ENCODE measurements around the gene NOG.

Gene NOG

GRCh38 chr17:56593646-56594319 is at the start of gene NOG:
TSS of gene NOG (plus strand) at chr17:56593699. CDS start at chr17:56594224, 525 bp downstream.
- peak; percentile 70 for DNase-seq (ENCODE audit: low read depth)

- no peak for DNase-seq (ENCODE audit: low read depth)
These were observed 48.4 kb upstream of the NOG start for GRCh38 chr17:56545106-56545505.

DNA sequence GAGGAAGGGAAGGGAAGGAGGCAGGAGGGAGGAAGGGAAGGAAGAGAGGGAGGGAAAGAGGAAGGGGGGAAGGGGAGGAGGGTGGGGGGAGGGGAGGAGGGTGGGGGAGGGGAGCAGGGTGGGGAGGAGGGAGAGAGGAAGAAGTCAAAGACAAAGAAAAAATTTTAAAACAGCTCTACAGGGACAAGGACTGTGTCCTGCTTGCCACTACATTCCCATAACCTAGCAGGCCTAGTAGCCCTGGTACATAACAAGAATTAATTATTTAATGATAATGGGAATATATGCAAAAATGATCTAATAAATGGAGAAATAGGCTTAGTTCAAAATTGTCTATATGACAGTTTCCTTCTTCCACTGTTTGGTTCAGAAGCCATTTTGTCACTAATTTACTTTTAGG is 47.6 kb upstream of the NOG start:
- no peak for DNase-seq (ENCODE audit: low read depth)

- DNase-seq (ENCODE audit: low read depth) = no peak
These were observed 44.8 kb upstream of the NOG start for GRCh38 chr17:56548661-56549060.

DNA sequence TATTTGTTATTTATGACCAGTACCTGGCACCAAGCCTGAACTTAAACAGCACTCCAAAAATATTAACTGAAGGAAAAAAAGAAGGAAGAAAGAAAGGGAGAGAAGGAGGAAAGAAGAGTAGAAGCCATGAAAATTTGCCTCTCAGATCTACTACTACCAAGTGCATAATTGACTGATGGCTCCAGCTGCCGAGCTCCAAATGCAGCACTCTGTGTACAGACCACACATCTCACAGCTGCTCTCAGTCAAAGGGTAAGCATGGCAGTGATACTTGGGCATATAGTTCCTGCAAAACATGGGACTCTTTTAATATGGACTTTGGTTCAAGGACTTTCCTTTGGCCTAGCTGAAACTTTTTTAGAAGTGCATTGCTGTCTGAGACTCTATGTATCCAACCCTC is 44.0 kb upstream of the NOG start:
- DNase-seq (ENCODE audit: low read depth) = no peak

DNA sequence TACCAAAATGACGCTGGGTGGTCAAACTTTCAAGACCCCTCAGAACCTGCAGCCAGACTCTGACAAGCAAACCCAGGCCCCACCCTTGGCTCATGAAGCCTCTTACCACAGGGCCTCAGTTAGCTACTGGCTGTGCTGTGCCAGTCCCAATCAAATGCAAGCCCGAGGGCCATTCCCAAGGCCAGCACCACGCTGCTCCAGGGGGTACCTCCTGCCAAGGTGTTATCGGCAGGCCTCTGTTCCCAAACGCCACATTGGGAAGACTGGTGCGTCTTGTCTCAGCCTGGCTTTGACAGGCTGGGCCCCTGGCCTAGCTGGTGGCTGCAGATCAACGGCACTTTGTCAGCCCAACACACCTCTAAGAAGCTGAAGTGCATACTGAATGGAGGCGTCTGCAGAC is 35.8 kb upstream of the NOG start:
- no peak for DNase-seq (ENCODE audit: low read depth)

GRCh38 chr17:56558088-56558487 is 35.4 kb upstream of the NOG start:
- no peak for DNase-seq (ENCODE audit: low read depth)

- DNase-seq (ENCODE audit: low read depth) = no peak
These were observed 23.3 kb upstream of the NOG start for GRCh38 chr17:56570199-56570598.

GRCh38 chr17:56571456-56571855 is 22.0 kb upstream of the NOG start:
- no peak for DNase-seq (ENCODE audit: low read depth)

DNA sequence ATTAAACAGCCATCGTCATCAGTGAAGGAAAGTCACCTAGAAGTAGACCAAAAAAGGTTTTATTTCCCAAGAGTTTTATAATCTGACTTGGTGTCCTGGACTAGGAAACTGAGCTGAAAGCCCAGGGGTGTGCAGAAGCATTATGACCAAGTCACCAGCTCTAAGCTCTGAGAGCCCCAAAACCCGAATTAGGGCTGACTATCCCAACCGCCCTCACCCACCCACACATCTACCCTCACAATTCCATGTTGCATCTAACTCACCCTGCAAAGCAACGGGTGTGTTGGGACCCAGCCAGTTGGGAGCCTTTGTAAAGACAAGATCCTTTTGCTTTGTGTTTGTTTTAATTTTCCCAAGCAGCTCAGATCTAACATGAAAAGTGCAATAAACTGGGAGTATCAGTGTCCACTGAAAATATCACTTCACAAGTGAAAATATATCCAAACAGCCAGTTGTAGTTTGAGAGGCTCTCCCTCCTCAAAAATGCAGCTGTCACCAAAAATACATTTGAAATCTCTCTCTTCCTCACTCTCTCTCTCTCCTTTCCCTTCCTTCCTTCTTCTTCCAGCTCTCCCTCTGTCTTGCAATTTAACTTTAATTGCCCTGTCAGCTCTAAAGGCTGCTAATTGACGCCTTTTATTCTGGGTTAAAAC is 16.2 kb upstream of the NOG start:
- no peak for DNase-seq (ENCODE audit: low read depth)

DNA sequence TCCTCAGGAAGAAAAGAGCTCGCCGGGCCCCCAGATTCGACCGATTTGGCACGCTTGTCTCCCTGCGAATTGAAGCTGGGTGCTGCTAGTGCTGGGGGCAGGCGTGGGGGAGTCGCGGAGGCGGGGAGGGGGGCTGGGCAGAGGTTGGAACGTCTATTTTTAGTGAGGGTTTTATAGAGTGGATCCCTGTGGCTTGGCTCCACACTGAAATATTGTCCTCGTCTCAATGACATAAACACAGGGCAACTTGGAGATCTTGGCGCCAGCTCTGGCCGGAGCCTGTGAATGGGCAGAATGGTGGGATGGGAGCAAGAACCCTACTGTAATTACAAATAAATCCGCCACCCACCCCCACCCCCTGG is 15.7 kb upstream of the NOG start:
- DNase-seq (ENCODE audit: low read depth) = no peak

DNA sequence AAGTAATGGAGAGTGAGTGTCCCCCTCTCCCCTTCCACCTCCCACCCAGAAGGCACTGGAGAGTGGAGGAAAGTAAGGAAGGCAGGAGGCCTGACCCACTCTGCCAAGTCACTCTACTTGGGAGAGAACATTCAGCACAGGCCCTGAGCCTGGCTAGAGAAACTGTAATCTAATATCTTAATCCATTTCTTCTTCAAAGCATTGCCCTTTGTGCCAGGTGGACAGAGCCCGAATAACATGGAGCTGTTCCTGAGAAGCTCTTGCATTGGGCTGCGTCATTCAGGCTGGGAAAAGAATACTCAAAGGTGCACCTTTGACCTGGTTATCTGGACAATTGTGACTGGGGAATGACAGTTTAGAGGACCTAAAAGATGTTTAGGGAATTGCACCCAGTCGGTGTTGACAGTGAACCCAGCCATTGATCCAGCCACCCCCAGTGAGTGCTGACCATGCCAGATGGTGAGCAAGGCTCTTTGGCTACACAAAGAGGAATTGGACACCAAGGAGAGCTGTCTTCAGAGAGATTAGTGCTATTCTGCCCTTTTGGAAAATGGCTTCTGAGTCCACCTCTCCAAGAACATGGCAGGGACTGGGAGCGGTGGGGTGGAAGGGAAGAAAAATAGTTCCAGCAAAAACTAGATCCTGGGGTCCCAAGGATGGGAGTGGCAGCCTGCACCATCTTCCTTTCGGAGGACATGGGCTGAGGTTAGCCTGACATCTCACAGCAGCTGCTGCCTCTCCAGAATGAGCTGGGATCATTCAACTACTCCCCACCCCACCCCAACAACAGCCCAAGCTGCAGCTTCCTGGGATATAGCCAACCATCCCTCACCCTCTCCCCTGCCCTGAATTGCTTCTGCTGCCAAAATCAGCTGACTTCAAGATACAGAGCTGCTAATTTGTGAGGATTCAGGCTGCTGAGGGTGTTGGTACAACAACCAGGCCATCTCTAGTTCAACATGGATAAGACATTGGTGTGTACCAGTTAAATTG is 11.6 kb upstream of the NOG start:
- no peak for DNase-seq (ENCODE audit: low read depth)

DNA sequence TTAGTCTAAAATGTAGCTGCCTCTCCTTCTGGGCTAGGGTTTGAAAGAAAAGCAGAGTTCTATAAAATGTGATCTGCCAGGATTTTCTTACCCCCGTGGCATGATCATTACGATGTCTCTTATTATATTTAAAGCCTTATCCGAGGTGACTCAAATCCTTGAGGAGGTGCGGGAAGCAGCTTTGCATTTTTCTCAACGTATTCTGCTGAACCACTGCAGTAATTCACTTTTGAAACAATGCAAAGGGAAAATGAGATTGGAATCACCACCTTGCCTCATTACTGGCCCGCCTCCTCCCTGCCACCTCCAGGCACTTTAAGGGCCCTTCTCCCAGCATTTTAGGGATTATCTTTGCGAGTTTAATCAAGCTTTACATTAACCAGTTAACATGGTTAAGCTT is 9.7 kb upstream of the NOG start:
- DNase-seq (ENCODE audit: low read depth) = no peak

- DNase-seq (ENCODE audit: low read depth) = no peak
These were observed 6.2 kb upstream of the NOG start for GRCh38 chr17:56587298-56587697.

DNA sequence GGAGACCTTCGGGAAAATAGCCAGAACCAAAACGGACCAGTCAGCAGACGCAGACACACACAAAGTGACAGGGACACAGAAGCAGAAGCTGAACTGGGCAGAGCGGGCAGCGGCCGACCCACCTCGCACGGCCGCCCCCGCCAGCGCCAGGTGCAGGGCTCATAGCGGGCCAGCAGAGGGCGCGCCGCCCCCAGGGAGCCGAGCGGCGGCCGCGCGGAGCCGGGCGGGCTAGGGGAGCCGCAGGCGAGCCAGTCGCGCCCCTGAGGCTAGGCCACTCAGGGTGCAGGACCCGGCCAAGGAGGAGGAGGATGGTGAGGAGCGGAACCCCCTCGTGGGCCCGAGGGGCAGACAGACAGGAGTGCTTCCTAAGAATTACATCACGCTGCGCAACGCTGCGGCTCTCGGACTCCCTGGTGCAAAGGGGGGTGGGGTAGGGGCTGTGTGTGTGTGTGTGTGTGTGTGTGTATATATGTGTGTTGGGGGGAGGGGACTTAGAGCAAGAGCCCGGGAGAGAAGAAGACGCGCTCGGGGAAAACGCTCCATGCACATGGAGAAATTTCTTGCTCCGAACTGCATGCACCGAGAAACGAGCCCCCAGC is 913 bp upstream of the NOG start:
- DNase-seq (ENCODE audit: low read depth) = peak; percentile 15

- DNase-seq (ENCODE audit: low read depth) = peak; percentile 39
These were observed 333 bp upstream of the NOG start for GRCh38 chr17:56593086-56593645.

GRCh38 chr17:56594320-56595107 is 1.0 kb downstream of the NOG start:
- DNase-seq (ENCODE audit: low read depth) = no peak

- no peak for DNase-seq (ENCODE audit: low read depth)
These were observed 1.6 kb downstream of the NOG start for GRCh38 chr17:56595108-56595418.

DNA sequence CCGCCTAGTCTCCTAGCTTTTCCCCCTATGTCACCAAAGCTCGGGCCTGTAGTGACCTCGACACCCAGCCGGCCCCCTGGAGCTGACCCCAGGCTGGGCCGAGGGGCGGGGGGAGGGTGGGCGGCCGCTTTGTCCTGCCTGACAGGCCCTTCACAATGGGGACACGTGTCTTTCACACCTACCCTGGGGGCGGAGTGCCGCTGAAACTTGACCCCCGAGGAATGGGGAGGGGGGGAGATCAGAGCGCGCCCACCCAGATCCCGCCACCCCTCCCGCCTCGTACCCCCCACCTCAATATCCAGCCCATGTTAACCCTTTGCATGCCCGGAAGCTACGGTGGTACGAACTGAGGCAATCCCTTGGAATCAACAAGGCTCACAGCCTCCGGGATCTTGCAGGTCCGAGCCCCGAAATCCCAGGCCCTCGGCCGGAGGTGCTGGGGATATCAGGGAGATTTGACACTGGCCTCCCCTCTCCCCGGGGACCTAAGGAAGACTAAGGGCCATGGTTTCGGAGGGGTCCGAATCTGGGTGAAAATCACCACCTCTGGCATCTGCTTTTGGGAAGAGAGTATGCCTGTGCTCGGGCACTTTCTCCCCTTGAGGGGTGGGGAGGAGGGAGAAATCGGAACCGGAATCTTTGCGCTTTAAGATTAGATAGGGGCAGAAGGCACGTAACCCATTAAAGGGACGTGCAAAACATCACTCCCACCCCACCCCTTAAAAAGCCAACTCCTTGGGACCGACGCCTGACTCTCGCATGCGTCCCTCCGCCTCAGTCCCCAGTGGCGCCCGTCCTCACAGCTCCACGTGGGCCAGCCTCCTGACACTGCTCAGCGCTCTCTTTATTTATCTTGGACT is 2.6 kb downstream of the NOG start:
- DNase-seq (ENCODE audit: low read depth) = no peak

- DNase-seq (ENCODE audit: low read depth) = no peak
These were observed 3.4 kb downstream of the NOG start for GRCh38 chr17:56596691-56597494.
